Mammary epithelial cell (primary cell): Measurements from ENCODE around the gene SARDH.

ENCODE experiments used
- EZH2 ChIP-seq: IDR thresholded peaks from 2 replicates; pipeline ENCODE4 v1.6.1; 2012; ENCODE audit warnings: low read length, inconsistent platforms, borderline replicate concordance
- TF ChIP-seq, protein P1 (sequence below), 2 donors: IDR thresholded peaks in 1 of 2; conservative IDR thresholded peaks in 1 of 2; 2 replicates each; pipeline ENCODE4 v1.5.1; 2011 to 2012; ENCODE audit warnings: inconsistent platforms in 2 of 2, low read length in 2 of 2, mild to moderate bottlenecking in 2 of 2, control low read depth in 1 of 2, low read depth in 1 of 2; ENCODE audit not compliant: insufficient read depth in 1 of 2; ENCODE audit errors: extremely low read depth in 1 of 2

DNA sequence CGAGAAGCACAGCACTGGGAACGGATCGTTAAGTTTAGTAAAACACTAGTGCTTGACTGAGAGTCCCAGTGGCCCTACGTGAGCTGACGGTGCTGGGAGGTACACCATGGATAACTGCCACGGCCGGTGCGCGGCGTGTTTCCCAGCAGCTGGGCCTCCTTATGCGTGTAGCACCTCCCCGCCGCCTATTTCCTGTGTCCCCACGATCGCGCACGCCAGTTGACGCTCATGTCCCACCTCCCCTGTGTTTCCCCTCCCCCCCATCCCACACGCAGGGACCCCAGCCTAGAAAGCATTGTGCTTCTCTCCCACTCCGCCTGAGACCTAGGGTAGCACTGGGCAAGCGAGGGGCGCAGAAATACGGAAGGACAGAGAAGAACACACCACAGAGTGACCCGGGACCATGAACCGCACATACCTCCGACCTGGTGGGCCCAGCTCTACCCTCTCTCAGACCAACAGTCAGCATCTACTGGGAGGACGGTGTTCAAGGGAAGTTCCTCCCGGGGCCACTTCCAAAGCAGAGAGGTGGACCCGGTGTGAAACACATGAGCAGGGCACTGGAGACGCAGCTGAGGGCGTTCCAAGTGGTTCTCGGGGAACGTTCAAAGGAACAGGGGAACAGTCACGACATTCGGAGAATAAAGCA is 56.4 kb downstream of the SARDH start:
- TF ChIP-seq, protein P1, sequence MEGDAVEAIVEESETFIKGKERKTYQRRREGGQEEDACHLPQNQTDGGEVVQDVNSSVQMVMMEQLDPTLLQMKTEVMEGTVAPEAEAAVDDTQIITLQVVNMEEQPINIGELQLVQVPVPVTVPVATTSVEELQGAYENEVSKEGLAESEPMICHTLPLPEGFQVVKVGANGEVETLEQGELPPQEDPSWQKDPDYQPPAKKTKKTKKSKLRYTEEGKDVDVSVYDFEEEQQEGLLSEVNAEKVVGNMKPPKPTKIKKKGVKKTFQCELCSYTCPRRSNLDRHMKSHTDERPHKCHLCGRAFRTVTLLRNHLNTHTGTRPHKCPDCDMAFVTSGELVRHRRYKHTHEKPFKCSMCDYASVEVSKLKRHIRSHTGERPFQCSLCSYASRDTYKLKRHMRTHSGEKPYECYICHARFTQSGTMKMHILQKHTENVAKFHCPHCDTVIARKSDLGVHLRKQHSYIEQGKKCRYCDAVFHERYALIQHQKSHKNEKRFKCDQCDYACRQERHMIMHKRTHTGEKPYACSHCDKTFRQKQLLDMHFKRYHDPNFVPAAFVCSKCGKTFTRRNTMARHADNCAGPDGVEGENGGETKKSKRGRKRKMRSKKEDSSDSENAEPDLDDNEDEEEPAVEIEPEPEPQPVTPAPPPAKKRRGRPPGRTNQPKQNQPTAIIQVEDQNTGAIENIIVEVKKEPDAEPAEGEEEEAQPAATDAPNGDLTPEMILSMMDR (conservative IDR thresholded peaks at IDR 0.05 in 1 of 2, IDR thresholded peaks at IDR 0.05 in 1 of 2; ENCODE audit: extremely low read depth in 1 of 2, insufficient read depth in 1 of 2, low read depth in 1 of 2, low read length in 2 of 2): no peak
- TF ChIP-seq EZH2: no peak
